ENCODE data around the gene GRM6. TPM values are rescaled to one million over a fixed set of nuclear protein-coding genes. Genes with fewer than 3 reads are reported as not detected.

Gene GRM6
- polyA plus RNA-seq, 3 donors, result not detected

DNA sequence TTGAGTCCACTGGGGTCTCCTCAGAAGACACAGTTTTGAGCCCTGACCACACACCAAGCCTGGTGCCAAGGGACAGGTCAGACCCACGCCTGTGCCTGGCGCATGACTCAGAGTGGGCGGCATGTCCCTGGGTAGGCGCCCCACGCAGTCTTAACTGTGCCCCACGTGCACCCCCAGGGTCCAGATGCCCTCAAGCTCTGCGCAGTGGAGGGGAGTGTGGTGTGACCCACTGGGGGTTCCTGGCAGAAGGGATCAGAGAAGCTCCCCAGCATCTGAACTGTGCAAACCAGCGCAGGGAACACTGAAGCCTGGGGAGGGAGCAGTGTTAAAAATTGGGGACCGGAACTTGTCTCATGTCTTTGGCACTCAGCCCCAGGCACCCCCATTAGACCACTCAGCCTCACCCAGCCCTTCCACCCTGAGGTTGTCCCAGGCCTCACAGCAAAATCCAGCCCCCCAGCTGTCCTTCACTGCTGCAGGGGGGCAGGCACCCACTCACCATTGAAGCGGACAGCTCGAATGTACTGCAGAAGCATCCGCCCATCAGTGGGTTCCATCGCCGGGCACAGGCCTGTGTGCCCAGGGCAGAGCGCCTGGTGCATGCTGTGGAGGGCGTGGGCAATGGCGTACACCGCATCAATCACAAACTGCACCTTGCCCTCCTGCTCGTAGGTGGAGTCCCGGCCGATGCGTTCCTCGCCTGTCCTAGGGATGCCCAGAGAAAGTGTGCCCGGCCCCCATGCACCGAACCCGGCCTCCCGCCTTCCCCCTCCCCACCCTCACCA, 6.5 kb downstream of the GRM6 start:
- no peaks in the 10 kb centered on the region for H3K4me1 Mint-ChIP-seq
- Histone ChIP-seq H3K27me3 (ENCODE audit: control insufficient read depth in 2 of 2, insufficient read depth in 2 of 2, low read length in 2 of 2) (peaks cover 0 to 14% of the 10 kb centered on the region in 2 donors), H3K79me2 (ENCODE audit: insufficient read depth, low read length) (no peaks in the 10 kb centered on the region), H3K27ac (ENCODE audit: low read depth in 1 of 2, low read length in 2 of 2) (no peak overlapping the region), H3K4me1 (ENCODE audit: control insufficient read depth in 1 of 2, insufficient read depth in 2 of 2, low read length in 2 of 2) (no peaks in the 10 kb centered on the region), H3K4me2 (replicated peaks; ENCODE audit: extremely low read depth, low read length, poor library complexity, severe bottlenecking) (no peak overlapping the region), H3K4me3 (replicated peaks in 1 of 3; ENCODE audit: low read depth in 2 of 3, low read length in 3 of 3) (no peak overlapping the region), H4K20me1 (ENCODE audit: insufficient read depth, low read length) (no peaks in the 10 kb centered on the region), H3K9ac (ENCODE audit: insufficient read depth, low read length, poor library complexity, severe bottlenecking) (no peak overlapping the region), H3K36me3 (replicated peaks in 1 of 2; ENCODE audit: control insufficient read depth in 1 of 2, insufficient read depth in 2 of 2, low read length in 2 of 2) (no peaks in the 10 kb centered on the region), H2AFZ (ENCODE audit: insufficient read depth, low read depth, low read length, poor library complexity, severe bottlenecking) (no peak overlapping the region), H3K9me3 (replicated peaks in 1 of 2; ENCODE audit: control insufficient read depth in 1 of 2, insufficient read depth in 1 of 2, low read length in 2 of 2) (peaks cover 76 to 80% of the 10 kb centered on the region in 2 donors)
- intact Hi-C loops (cut with micrococcal nuclease), result no loop called here
- no peak for DNase-seq
- H3K27me3 Mint-ChIP-seq (ENCODE audit: low read depth in 3 of 3), result peaks cover 11 to 17% (median 15%) of the 10 kb centered on the region in 3 donors
- TF ChIP-seq, protein P1, sequence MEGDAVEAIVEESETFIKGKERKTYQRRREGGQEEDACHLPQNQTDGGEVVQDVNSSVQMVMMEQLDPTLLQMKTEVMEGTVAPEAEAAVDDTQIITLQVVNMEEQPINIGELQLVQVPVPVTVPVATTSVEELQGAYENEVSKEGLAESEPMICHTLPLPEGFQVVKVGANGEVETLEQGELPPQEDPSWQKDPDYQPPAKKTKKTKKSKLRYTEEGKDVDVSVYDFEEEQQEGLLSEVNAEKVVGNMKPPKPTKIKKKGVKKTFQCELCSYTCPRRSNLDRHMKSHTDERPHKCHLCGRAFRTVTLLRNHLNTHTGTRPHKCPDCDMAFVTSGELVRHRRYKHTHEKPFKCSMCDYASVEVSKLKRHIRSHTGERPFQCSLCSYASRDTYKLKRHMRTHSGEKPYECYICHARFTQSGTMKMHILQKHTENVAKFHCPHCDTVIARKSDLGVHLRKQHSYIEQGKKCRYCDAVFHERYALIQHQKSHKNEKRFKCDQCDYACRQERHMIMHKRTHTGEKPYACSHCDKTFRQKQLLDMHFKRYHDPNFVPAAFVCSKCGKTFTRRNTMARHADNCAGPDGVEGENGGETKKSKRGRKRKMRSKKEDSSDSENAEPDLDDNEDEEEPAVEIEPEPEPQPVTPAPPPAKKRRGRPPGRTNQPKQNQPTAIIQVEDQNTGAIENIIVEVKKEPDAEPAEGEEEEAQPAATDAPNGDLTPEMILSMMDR (IDR thresholded peaks at IDR 0.05), result no peak
- H3K36me3 Mint-ChIP-seq, result no peaks in the 10 kb centered on the region
- H3K27ac Mint-ChIP-seq, result no peak overlapping the region
- H3K9me3 Mint-ChIP-seq, result peaks cover 63 to 93% (median 83%) of the 10 kb centered on the region in 7 donors
- H3K4me3 Mint-ChIP-seq, result no peak overlapping the region
- 97% methylated on average over 14 of the region's 27 CpGs for WGBS (ENCODE audit: insufficient coverage)

DNA sequence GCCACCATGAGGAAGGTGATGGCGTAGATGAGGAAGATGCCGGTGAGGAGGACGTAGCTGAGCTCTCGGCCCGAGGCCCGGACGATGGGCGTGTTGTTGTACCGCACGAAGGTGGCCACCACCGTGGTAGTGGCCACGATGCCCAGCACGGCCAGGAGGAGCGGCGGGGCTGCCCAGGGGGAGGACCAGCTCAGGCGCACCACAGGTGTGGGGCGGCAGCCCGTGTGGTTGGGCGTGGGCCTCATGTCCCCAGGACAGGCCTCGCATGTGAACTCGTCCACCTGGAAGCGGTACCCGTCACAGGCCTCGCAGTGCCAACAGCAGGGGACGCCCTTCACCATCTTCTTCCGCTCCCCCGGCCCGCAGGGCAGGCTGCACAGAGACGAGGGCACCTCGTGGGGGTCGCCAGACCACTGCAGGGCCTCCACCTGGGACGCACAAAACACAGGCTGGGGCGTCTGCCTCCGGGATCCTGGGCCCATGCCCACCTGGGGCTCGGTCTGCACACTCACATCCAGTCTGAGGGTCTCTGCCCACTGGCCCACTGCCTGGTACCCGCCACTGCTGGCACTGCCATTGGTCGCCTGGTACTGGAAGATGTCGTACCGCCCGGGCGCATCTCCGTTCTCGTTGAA, 8.7 kb downstream of the GRM6 start:
- Histone ChIP-seq H3K4me2 (replicated peaks; ENCODE audit: extremely low read depth, low read length, poor library complexity, severe bottlenecking) (no peak overlapping the region), H3K79me2 (ENCODE audit: insufficient read depth, low read length) (no peaks in the 10 kb centered on the region), H2AFZ (ENCODE audit: insufficient read depth, low read depth, low read length, poor library complexity, severe bottlenecking) (no peak overlapping the region), H3K9ac (ENCODE audit: insufficient read depth, low read length, poor library complexity, severe bottlenecking) (no peak overlapping the region), H3K27ac (ENCODE audit: low read depth in 1 of 2, low read length in 2 of 2) (no peak overlapping the region), H3K9me3 (replicated peaks in 1 of 2; ENCODE audit: control insufficient read depth in 1 of 2, insufficient read depth in 1 of 2, low read length in 2 of 2) (peaks cover 87 to 95% of the 10 kb centered on the region in 2 donors), H3K4me1 (ENCODE audit: control insufficient read depth in 1 of 2, insufficient read depth in 2 of 2, low read length in 2 of 2) (no peaks in the 10 kb centered on the region), H3K27me3 (ENCODE audit: control insufficient read depth in 2 of 2, insufficient read depth in 2 of 2, low read length in 2 of 2) (no peaks in the 10 kb centered on the region), H3K36me3 (replicated peaks in 1 of 2; ENCODE audit: control insufficient read depth in 1 of 2, insufficient read depth in 2 of 2, low read length in 2 of 2) (no peaks in the 10 kb centered on the region), H3K4me3 (replicated peaks in 1 of 3; ENCODE audit: low read depth in 2 of 3, low read length in 3 of 3) (no peak overlapping the region), H4K20me1 (ENCODE audit: insufficient read depth, low read length) (no peaks in the 10 kb centered on the region)
- no peaks in the 10 kb centered on the region for H3K36me3 Mint-ChIP-seq
- TF ChIP-seq, protein P1 (IDR thresholded peaks at IDR 0.05), result no peak
- H3K4me3 Mint-ChIP-seq, result no peak overlapping the region
- no peak overlapping the region for H3K27ac Mint-ChIP-seq
- peaks cover 72 to 98% (median 89%) of the 10 kb centered on the region in 7 donors for H3K9me3 Mint-ChIP-seq
- DNase-seq, result no peak
- intact Hi-C loops (cut with micrococcal nuclease), result no loop called here
- WGBS (ENCODE audit: insufficient coverage), result 97% methylated on average over 43 of the region's 43 CpGs
- peaks cover 0 to 2% (median 0%) of the 10 kb centered on the region in 3 donors for H3K27me3 Mint-ChIP-seq (ENCODE audit: low read depth in 3 of 3)
- H3K4me1 Mint-ChIP-seq, result no peaks in the 10 kb centered on the region

All from CD14-positive monocyte (primary cell).